IMR-90 (cell line): ENCODE results near the gene ALKBH5. TPM values are rescaled to one million over a fixed set of nuclear protein-coding genes. Genes with fewer than 3 reads are reported as not detected.

ENCODE experiments used
- ATAC-seq: fragments of 200-7000 bp; cut with Tn5 transposase; 2 replicates; pipeline ENCODE4 v1.9.1; 2020; ENCODE audit warnings: low read depth, mild to moderate bottlenecking, moderate library complexity
- BruUV-seq: library from RNA; stranded (reverse); fragments of 400-500 nt; replicated peaks from 2 replicates; lab custom pipeline; 2021; lab: Mats Ljungman, UMichigan
- CTCF ChIA-PET: fragments of 300-600 bp; formaldehyde crosslinking; extraction: SDS; loops from one replicate; lab custom pipeline; 2021; ENCODE audit warnings: antibody characterized with exemption; lab: Yijun Ruan, JAX
- POLR2A ChIA-PET: fragments of 300-600 bp; sonication (Branson Sonifier 250); formaldehyde crosslinking; loops from one replicate; lab custom pipeline; 2022; ENCODE audit warnings: antibody characterized with exemption; ENCODE audit not compliant: unreplicated experiment; lab: Charles Lee
- DNase-seq: peaks from one replicate; pipeline ENCODE4 v3.0.0; 2013
- H2AFZ ChIP-seq: replicated peaks from 2 replicates; pipeline ENCODE3; 2013; ENCODE audit warnings: low read length, mild to moderate bottlenecking; ENCODE audit not compliant: poor library complexity
- H2AK5ac ChIP-seq: 2 replicates; pipeline ENCODE4 v1.6.1; 2013; ENCODE audit warnings: low read depth, low read length, inconsistent platforms
- H2AK9ac ChIP-seq: replicated peaks from 2 replicates; pipeline ENCODE3; 2013; ENCODE audit warnings: mild to moderate bottlenecking, low read depth, low read length, moderate library complexity; ENCODE audit not compliant: poor library complexity
- H2BK120ac ChIP-seq: 2 replicates; pipeline ENCODE4 v1.6.1; 2013; ENCODE audit warnings: low read depth, low read length, inconsistent platforms
- H2BK15ac ChIP-seq: 3 replicates; pipeline ENCODE4 v1.6.1; 2013; ENCODE audit warnings: low read depth, low read length, inconsistent platforms
- H2BK20ac ChIP-seq: 2 replicates; pipeline ENCODE4 v1.6.1; 2013; ENCODE audit warnings: low read depth, mild to moderate bottlenecking, inconsistent platforms, low read length, moderate library complexity
- H2BK5ac ChIP-seq: 2 replicates; pipeline ENCODE4 v1.6.1; 2013; ENCODE audit warnings: mild to moderate bottlenecking, low read depth, low read length, inconsistent platforms; ENCODE audit not compliant: poor library complexity, severe bottlenecking
- H3K14ac ChIP-seq: replicated peaks from 2 replicates; pipeline ENCODE4 v1.6.1; 2013; ENCODE audit warnings: low read depth, low read length, inconsistent platforms
- H3K18ac ChIP-seq: 2 replicates; pipeline ENCODE4 v1.6.1; 2013; ENCODE audit warnings: low read depth, low read length, control low read depth
- H3K23ac ChIP-seq: 2 replicates; pipeline ENCODE4 v1.6.1; 2013; ENCODE audit warnings: low read depth, low read length, inconsistent platforms
- H3K27ac ChIP-seq: 2 replicates; pipeline ENCODE4 v1.5.1; 2013; ENCODE audit warnings: mild to moderate bottlenecking, control low read depth, low read length; ENCODE audit not compliant: insufficient read depth
- H3K27me3 ChIP-seq: 2 replicates; pipeline ENCODE4 v1.6.1; 2013; ENCODE audit warnings: low read length; ENCODE audit not compliant: control insufficient read depth, insufficient read depth
- H3K36me3 ChIP-seq: 2 replicates; pipeline ENCODE4 v1.6.1; 2013; ENCODE audit warnings: low read length, mixed read lengths; ENCODE audit not compliant: control insufficient read depth, insufficient read depth
- H3K4ac ChIP-seq: 2 replicates; pipeline ENCODE4 v1.6.1; 2013; ENCODE audit warnings: low read depth, low read length, inconsistent platforms
- H3K4me1 ChIP-seq: 2 replicates; pipeline ENCODE4 v1.6.1; 2013; ENCODE audit warnings: low read length, mixed read lengths; ENCODE audit not compliant: control insufficient read depth, insufficient read depth
- H3K4me2 ChIP-seq: 2 replicates; pipeline ENCODE4 v1.6.1; 2013; ENCODE audit warnings: low read depth, mild to moderate bottlenecking, control low read depth, low read length, moderate library complexity
- H3K4me3 ChIP-seq: 2 replicates; pipeline ENCODE4 v1.5.1; 2013; ENCODE audit warnings: low read depth, mild to moderate bottlenecking, control low read depth, low read length, moderate library complexity; ENCODE audit not compliant: insufficient read depth
- H3K56ac ChIP-seq: 2 replicates; pipeline ENCODE4 v1.6.1; 2013; ENCODE audit warnings: low read length, inconsistent platforms; ENCODE audit not compliant: insufficient read depth; ENCODE audit errors: extremely low read depth
- H3K79me1 ChIP-seq, 2 experiments: 2 replicates each; pipeline ENCODE4 v1.6.1; 2013; ENCODE audit warnings: low read length in 2 of 2, inconsistent platforms in 1 of 2, low read depth in 1 of 2
- H3K9ac ChIP-seq: 2 replicates; pipeline ENCODE4 v1.6.1; 2013; ENCODE audit warnings: low read depth, low read length, control low read depth
- H3K9me1 ChIP-seq: 2 replicates; pipeline ENCODE4 v1.6.1; 2013; ENCODE audit warnings: low read length, inconsistent platforms; ENCODE audit not compliant: insufficient read depth
- H3K9me3 ChIP-seq: 2 replicates; pipeline ENCODE4 v1.6.1; 2013; ENCODE audit warnings: low read length; ENCODE audit not compliant: control insufficient read depth, insufficient read depth
- H4K20me1 ChIP-seq: 2 replicates; pipeline ENCODE4 v1.6.1; 2013; ENCODE audit warnings: low read length, inconsistent platforms; ENCODE audit not compliant: insufficient read depth
- H4K5ac ChIP-seq: 2 replicates; pipeline ENCODE4 v1.6.1; 2013; ENCODE audit warnings: mild to moderate bottlenecking, low read depth, low read length, control low read depth
- H4K8ac ChIP-seq, 2 experiments: 2 replicates each; pipeline ENCODE4 v1.6.1; 2013; ENCODE audit warnings: low read depth in 2 of 2, low read length in 2 of 2, control low read depth in 1 of 2, inconsistent platforms in 1 of 2
- H4K91ac ChIP-seq: 2 replicates; pipeline ENCODE4 v1.6.1; 2013; ENCODE audit warnings: low read depth, low read length, inconsistent platforms; ENCODE audit not compliant: insufficient read depth
- CEBPB ChIP-seq: IDR thresholded peaks from 2 replicates; pipeline ENCODE4 v1.6.1; 2012; ENCODE audit warnings: low read depth, low read length, improper control_type of control experiment
- CHD1 ChIP-seq: IDR thresholded peaks from 2 replicates; pipeline ENCODE4 v1.6.1; 2012; ENCODE audit warnings: low read depth, low read length, improper control_type of control experiment
- RCOR1 ChIP-seq: IDR thresholded peaks from 2 replicates; pipeline ENCODE4 v1.6.1; 2012; ENCODE audit warnings: mild to moderate bottlenecking, low read length, improper control_type of control experiment; ENCODE audit not compliant: insufficient replicate concordance
- RFX5 ChIP-seq: IDR thresholded peaks from 2 replicates; pipeline ENCODE4 v1.8.0; 2012; ENCODE audit warnings: low read depth, mild to moderate bottlenecking, low read length, moderate library complexity
- WGBS, 2 experiments: methylation state at CpG; one replicate each; pipeline versions ENCODE4 v1.1.5 to v1.1.7; 2013; ENCODE audit warnings: missing lambda C conversion rate in 2 of 2; ENCODE audit not compliant: insufficient read length in 1 of 2; ENCODE audit errors: extremely low coverage in 2 of 2; 5-methylcytosine and 5-hydroxymethylcytosine counted together
- dilution Hi-C: fragments of 300-500 bp; cut with HindIII; formaldehyde crosslinking; loops from one replicate; pipeline ENCODE4 v1.14.3; 2018; ENCODE audit warnings: low sequenced_read_pairs; ENCODE audit not compliant: unreplicated experiment
- in situ Hi-C: fragments of 300-500 bp; cut with MboI; formaldehyde crosslinking; loops from 3 replicates; pipeline ENCODE4 v1.14.3; 2019; ENCODE audit warnings: low sequenced_read_pairs, inconsistent platforms, mixed read lengths
- intact Hi-C: fragments of 100-400 bp; cut with micrococcal nuclease; formaldehyde crosslinking; loops from 2 replicates; pipeline ENCODE4 v1.10.0; 2022
- polyA plus RNA-seq, 3 experiments: library from polyadenylated mRNA; depleted of rRNA; stranded (reverse); fragments of >200 nt; gene quantifications; 2 replicates each; pipeline ENCODE4 v1.2.3, GENCODE V29; 2012; ENCODE audit warnings: low replicate concordance in 1 of 3
- total RNA-seq: library from RNA; depleted of rRNA; stranded (reverse); fragments of >200 nt; gene quantifications from 2 replicates; pipeline ENCODE4 v1.2.3, GENCODE V29; 2012
- TF ChIP-seq, protein P1 (sequence below): conservative IDR thresholded peaks from 2 replicates; pipeline ENCODE4 v1.5.1; 2012; ENCODE audit warnings: mild to moderate bottlenecking, low read depth, low read length, improper control_type of control experiment

The ALKBH5 gene
- total and polyA plus RNA-seq, 2 of the 4 experiments (the other 2 are of a cell fraction) = 57.6 to 79.6 TPM

GRCh38 chr17:18159551-18160120 is 24.0 kb upstream of the ALKBH5 start:
- H4K91ac ChIP-seq = no peak overlapping the region; the same call in 1 of the 2 replicates
- H4K20me1 ChIP-seq = no peaks in the 10 kb centered on the region
- H4K8ac ChIP-seq = no peak overlapping the region
- no peaks in the 10 kb centered on the region; the same call in 1 of the 2 replicates for H3K27me3 ChIP-seq
- H2AK5ac ChIP-seq = peak overlapping the region; percentile 51; the same call in 1 of the 2 replicates
- peaks cover 16% of the 10 kb centered on the region for H3K9me1 ChIP-seq
- in situ Hi-C loops = no loop called here
- ChIA-PET POLR2A (no interaction called here), CTCF (no interaction called here)
- peak overlapping the region; percentile 74; the same call in 1 of the 2 replicates for H3K14ac ChIP-seq
- intact Hi-C loops = no loop called here
- DNase-seq (peak; percentile 20), ATAC-seq (no peak)
- H2BK5ac ChIP-seq = no peak overlapping the region
- H2AFZ ChIP-seq = peak overlapping the region; percentile 78
- H2BK15ac ChIP-seq = no peak overlapping the region
- H3K23ac ChIP-seq = 0 out of 2 replicates have a peak overlapping the region, but pooled peaks have one; percentile 56
- no peak overlapping the region for H3K18ac ChIP-seq
- H2BK20ac ChIP-seq = no peak overlapping the region
- H3K79me1 ChIP-seq = no peaks in the 10 kb centered on the region
- H3K4me1 ChIP-seq = 0 out of 2 replicates have a peak, but pooled peaks cover 4% of the 10 kb centered on the region
- no peaks in the 10 kb centered on the region for H3K36me3 ChIP-seq
- H3K4me2 ChIP-seq = no peak overlapping the region
- H2BK120ac ChIP-seq = no peak overlapping the region
- 90% methylated on average over 2 of the region's 3 CpGs; no CpG with 5 or more reads in 1 of the 2 experiments for WGBS, 2 experiments
- H3K56ac ChIP-seq = no peak overlapping the region
- BruUV-seq = no TSS peak
- H2AK9ac ChIP-seq = peak overlapping the region; percentile 82
- H3K9me3 ChIP-seq = no peaks in the 10 kb centered on the region
- no peak overlapping the region for H3K9ac ChIP-seq
- TF ChIP-seq, protein P1, sequence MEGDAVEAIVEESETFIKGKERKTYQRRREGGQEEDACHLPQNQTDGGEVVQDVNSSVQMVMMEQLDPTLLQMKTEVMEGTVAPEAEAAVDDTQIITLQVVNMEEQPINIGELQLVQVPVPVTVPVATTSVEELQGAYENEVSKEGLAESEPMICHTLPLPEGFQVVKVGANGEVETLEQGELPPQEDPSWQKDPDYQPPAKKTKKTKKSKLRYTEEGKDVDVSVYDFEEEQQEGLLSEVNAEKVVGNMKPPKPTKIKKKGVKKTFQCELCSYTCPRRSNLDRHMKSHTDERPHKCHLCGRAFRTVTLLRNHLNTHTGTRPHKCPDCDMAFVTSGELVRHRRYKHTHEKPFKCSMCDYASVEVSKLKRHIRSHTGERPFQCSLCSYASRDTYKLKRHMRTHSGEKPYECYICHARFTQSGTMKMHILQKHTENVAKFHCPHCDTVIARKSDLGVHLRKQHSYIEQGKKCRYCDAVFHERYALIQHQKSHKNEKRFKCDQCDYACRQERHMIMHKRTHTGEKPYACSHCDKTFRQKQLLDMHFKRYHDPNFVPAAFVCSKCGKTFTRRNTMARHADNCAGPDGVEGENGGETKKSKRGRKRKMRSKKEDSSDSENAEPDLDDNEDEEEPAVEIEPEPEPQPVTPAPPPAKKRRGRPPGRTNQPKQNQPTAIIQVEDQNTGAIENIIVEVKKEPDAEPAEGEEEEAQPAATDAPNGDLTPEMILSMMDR = no peak
- no peak for TF ChIP-seq CHD1
- TF ChIP-seq RFX5 = no peak
- TF ChIP-seq CEBPB = no peak
- TF ChIP-seq RCOR1 = no peak
- no peak overlapping the region for H3K27ac ChIP-seq
- dilution Hi-C loops = no loop called here
- no peak overlapping the region for H3K4me3 ChIP-seq
- 0 out of 2 replicates have a peak overlapping the region, but pooled peaks have one; percentile 9 for H3K4ac ChIP-seq
- no peak overlapping the region for H4K5ac ChIP-seq
